Measurements from ENCODE around the gene ANKAR.
"Not testable (repeated sequence)": the region's sequence is repeated elsewhere in the genome, so short reads cannot be mapped to it uniquely, and the experiment has no call there.

The ANKAR gene

DNA sequence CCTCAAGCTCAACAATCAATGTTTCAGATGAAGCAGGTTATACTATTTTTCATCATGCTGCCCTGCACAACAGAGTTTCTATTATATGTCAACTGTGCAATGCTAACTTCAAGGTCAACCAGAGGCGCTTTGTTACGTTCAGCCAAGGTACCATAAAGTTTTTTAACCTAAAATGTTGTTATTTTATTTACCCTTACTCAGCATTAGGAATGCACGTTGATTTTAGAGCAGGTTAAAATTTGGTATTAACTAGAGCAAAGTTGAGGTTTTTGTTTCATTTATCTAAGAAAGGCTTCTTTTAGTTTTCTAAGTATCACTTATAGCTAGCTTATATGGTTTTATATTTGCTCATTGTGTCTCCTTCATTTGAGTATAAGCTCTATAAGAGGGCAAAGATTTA is 21.8 kb downstream of the ANKAR start:
- Histone ChIP-seq H3K9me3 (ENCODE audit: control insufficient read depth, low read length) (no peaks in the 10 kb centered on the region), H3K4me1 (ENCODE audit: control insufficient read depth, insufficient read depth, low read length) (peaks cover 6% of the 10 kb centered on the region), H3K36me3 (ENCODE audit: control insufficient read depth, insufficient read depth, low read length) (no peaks in the 10 kb centered on the region), H3K27me3 (ENCODE audit: control insufficient read depth, insufficient read depth, low read length) (no peaks in the 10 kb centered on the region), H3K9ac (ENCODE audit: low read length) (no peak overlapping the region), H3K4me3 (ENCODE audit: low read length) (no peak overlapping the region)

DNA sequence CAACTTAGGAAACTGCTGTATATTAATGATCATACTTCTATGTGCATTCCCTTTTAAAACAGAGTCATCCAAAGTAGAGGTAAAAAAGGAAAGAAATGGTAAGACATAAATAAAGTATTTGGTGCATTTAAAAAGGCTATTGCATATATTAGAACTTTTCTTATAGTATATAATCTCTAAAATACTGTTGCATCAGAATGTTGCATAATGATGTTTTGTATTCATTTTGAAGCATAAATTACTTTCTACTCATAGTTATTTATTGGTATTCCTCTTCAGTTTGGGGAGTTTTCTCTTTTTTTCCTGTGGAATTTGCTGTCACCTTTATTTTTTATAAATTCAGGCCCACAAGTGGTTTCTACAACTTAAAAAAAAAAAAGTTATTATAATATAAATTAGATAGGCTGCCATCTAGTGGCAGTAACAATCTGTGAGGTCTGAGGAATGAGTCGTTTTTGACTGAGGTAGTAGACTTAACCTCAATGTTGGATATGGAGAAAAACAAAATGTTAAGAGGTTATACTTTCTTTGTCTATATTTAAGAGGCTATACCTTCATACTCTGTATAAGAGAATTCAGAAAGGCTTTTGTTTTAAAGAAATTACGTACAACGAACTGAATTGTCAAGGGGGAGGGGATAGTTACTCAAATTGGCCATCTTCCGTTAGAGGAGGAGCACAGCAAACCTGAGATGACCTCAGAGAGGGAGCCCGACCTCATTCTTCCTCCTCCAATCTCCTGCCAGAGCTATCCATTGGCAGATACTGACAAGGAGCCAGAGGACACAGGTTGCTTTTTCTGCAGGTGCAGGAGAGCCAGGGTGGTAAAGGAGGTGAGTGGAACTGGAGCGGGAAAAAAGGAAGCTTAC is 23.8 kb downstream of the ANKAR start:
- peaks cover 6% of the 10 kb centered on the region for H3K4me1 ChIP-seq (ENCODE audit: control insufficient read depth, insufficient read depth, low read length)
- H3K4me3 ChIP-seq (ENCODE audit: low read length) = no peak overlapping the region
- H3K27me3 ChIP-seq (ENCODE audit: control insufficient read depth, insufficient read depth, low read length) = no peaks in the 10 kb centered on the region
- no peak overlapping the region for H3K9ac ChIP-seq (ENCODE audit: low read length)
- H3K36me3 ChIP-seq (ENCODE audit: control insufficient read depth, insufficient read depth, low read length) = no peaks in the 10 kb centered on the region
- H3K9me3 ChIP-seq (ENCODE audit: control insufficient read depth, low read length) = no peaks in the 10 kb centered on the region

DNA sequence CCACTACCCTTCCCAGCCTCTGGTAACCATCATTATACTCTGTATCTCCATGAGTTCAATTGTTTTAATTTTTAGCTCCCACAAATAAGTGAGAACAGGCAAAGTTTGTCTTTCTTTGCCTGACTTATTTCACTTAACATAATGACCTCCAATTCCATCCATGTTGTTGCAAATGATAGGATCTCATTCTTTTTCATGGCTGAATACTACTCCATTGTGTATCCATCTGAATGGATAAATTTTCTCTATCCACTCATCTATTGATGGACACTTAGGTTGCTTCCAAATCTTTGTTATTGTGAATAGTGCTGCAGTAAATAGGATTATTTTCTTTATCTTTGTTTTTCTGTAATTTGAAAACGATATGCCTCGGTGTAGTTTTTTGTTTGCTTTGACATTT is 26.2 kb downstream of the ANKAR start:
- H3K9ac ChIP-seq (ENCODE audit: low read length) = no peak overlapping the region
- no peaks in the 10 kb centered on the region for H3K27me3 ChIP-seq (ENCODE audit: control insufficient read depth, insufficient read depth, low read length)
- no peaks in the 10 kb centered on the region for H3K36me3 ChIP-seq (ENCODE audit: control insufficient read depth, insufficient read depth, low read length)
- peaks cover 6% of the 10 kb centered on the region for H3K4me1 ChIP-seq (ENCODE audit: control insufficient read depth, insufficient read depth, low read length)
- no peak overlapping the region for H3K4me3 ChIP-seq (ENCODE audit: low read length)
- H3K9me3 ChIP-seq (ENCODE audit: control insufficient read depth, low read length) = no peaks in the 10 kb centered on the region

DNA sequence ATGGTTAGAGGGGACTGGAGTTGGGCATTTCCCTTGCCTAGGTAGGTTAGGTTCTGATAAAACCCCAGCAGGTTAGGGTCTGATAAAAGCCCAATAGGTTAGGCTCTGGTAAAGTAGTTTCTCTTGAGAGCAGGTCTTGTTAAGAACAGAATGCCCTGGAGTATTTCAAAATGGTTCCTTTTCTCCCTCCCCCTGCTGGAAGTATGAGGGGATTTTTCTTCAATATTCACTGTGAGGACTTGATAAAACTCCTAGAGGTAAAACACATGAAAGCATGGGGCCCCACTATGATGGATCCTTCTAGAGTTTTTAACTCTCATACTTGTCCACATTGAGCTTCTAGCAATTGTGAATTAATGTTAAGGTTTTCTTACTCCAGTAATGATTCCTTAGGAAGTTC is 27.6 kb downstream of the ANKAR start:
- no peaks in the 10 kb centered on the region for H3K36me3 ChIP-seq (ENCODE audit: control insufficient read depth, insufficient read depth, low read length)
- no peaks in the 10 kb centered on the region for H3K9me3 ChIP-seq (ENCODE audit: control insufficient read depth, low read length)
- peaks cover 6% of the 10 kb centered on the region for H3K4me1 ChIP-seq (ENCODE audit: control insufficient read depth, insufficient read depth, low read length)
- H3K9ac ChIP-seq (ENCODE audit: low read length) = no peak overlapping the region
- no peaks in the 10 kb centered on the region for H3K27me3 ChIP-seq (ENCODE audit: control insufficient read depth, insufficient read depth, low read length)
- H3K4me3 ChIP-seq (ENCODE audit: low read length) = no peak overlapping the region

DNA sequence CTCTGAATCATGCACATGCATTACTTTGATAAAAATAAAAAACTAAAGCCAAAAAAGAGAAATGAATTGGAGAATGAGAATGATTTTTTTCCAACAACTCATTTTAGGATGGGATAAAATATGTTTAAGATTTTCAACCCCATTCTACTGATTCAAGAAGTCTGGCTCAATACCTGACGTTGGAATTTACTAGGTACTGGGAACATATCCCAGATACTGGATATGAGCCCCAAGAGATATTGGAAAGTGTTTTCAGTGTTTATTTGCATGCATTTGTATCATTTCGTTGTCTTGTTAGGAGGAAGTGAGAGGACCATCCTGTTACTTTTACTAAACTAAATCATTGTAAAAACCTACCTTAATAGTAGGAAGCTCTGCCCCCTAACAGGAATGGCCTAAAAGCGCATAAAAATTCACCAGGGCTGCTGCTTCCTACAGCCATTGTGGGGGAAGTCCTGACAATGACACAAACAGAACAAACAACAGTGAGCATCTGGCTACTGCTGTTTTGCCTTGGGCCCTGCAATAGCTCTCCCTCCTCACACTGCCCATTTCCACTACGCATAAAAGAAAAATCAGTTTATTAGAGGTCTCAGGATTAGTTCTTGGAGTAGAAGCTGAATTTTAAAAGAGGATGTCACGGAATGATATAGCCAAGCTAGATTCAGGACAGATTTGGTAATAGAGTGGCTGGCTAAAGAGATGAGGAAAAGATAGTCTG is 35.2 kb downstream of the ANKAR start:
- no peaks in the 10 kb centered on the region for H3K4me1 ChIP-seq (ENCODE audit: control insufficient read depth, insufficient read depth, low read length)
- no peak overlapping the region for H3K9ac ChIP-seq (ENCODE audit: low read length)
- H3K27me3 ChIP-seq (ENCODE audit: control insufficient read depth, insufficient read depth, low read length) = no peaks in the 10 kb centered on the region
- H3K4me3 ChIP-seq (ENCODE audit: low read length) = no peak overlapping the region
- no peaks in the 10 kb centered on the region for H3K36me3 ChIP-seq (ENCODE audit: control insufficient read depth, insufficient read depth, low read length)
- H3K9me3 ChIP-seq (ENCODE audit: control insufficient read depth, low read length) = no peaks in the 10 kb centered on the region

DNA sequence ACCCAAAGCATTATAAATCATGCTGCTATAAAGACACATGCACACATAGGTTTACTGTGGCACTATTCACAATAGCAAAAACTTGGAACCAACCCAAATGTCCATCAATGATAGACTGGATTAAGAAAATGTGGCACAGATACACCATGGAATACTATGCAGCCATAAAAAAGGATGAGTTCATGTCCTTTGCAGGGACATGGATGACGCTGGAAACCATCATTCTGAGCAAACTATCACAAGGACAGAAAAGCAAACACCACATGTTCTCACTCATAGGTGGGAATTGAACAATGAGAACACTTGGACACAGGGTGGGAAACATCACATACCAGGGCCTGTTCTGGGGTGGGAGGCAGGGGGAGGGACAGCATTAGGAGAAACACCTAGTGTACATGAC is 43.1 kb downstream of the ANKAR start:
- H3K27me3 ChIP-seq (ENCODE audit: control insufficient read depth, insufficient read depth, low read length); H3K4me3 ChIP-seq (ENCODE audit: low read length); H3K4me1 ChIP-seq (ENCODE audit: control insufficient read depth, insufficient read depth, low read length); H3K9ac ChIP-seq (ENCODE audit: low read length); H3K36me3 ChIP-seq (ENCODE audit: control insufficient read depth, insufficient read depth, low read length); H3K9me3 ChIP-seq (ENCODE audit: control insufficient read depth, low read length): not testable (repeated sequence)

DNA sequence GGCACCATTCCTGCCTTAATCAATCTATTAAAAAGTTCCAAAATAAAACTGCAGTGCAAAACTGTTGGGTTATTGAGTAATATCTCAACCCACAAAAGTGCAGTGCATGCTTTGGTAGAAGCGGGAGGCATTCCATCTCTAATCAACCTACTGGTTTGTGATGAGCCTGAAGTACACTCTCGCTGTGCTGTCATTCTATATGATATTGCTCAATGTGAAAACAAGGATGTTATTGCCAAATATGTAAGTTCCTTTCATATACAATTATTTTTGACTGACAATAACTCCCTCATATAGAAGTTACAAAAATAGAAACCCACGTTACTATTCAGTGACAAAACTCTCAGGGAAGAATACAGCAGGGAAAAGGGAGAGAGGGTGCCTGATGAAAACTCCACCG is 45.1 kb downstream of the ANKAR start:
- Histone ChIP-seq H3K4me1 (ENCODE audit: control insufficient read depth, insufficient read depth, low read length) (no peaks in the 10 kb centered on the region), H3K9ac (ENCODE audit: low read length) (no peak overlapping the region), H3K27me3 (ENCODE audit: control insufficient read depth, insufficient read depth, low read length) (no peaks in the 10 kb centered on the region), H3K36me3 (ENCODE audit: control insufficient read depth, insufficient read depth, low read length) (no peaks in the 10 kb centered on the region), H3K9me3 (ENCODE audit: control insufficient read depth, low read length) (no peaks in the 10 kb centered on the region), H3K4me3 (ENCODE audit: low read length) (no peak overlapping the region)

DNA sequence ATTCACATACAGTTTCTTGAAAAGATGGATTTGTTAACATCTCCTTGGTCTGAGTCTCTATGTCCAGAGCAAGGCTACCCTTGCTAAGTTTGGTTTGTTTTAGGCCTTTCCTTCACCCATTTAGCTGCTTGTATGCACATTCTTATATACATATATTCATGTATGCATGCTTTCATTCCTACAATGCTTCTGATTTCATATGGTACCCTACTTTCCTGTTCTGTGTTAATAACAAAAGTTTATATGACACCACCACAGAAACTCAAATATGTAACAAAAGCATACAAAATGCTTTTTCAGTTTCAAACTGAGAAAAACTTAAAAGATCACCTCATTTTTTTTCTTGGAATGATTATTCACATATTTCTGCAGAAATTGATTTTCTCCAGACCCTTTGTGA is 48.7 kb downstream of the ANKAR start:
- no peaks in the 10 kb centered on the region for H3K27me3 ChIP-seq (ENCODE audit: control insufficient read depth, insufficient read depth, low read length)
- H3K9me3 ChIP-seq (ENCODE audit: control insufficient read depth, low read length) = no peaks in the 10 kb centered on the region
- no peak overlapping the region for H3K4me3 ChIP-seq (ENCODE audit: low read length)
- no peak overlapping the region for H3K9ac ChIP-seq (ENCODE audit: low read length)
- no peaks in the 10 kb centered on the region for H3K36me3 ChIP-seq (ENCODE audit: control insufficient read depth, insufficient read depth, low read length)
- H3K4me1 ChIP-seq (ENCODE audit: control insufficient read depth, insufficient read depth, low read length) = no peaks in the 10 kb centered on the region

All from mucosa of stomach (tissue), 1 donor.